WI38 (cell line): Measurements from ENCODE around the gene STK33.

Source experiments
- H3K4me3 ChIP-seq: 2 replicates; pipeline ENCODE4 v1.5.1; 2011; ENCODE audit warnings: low read depth, mild to moderate bottlenecking, control low read depth, low read length
- CTCF ChIP-seq: IDR thresholded peaks from 2 replicates; pipeline ENCODE4 v1.5.1; 2012; ENCODE audit warnings: low read depth, mild to moderate bottlenecking, control low read depth, low read length

Gene STK33

GRCh38 chr11:8613036-8613435 is 19.0 kb upstream of the STK33 start:
- no peak for TF ChIP-seq CTCF
- H3K4me3 ChIP-seq: no peak overlapping the region

GRCh38 chr11:8612522-8612921 is 18.5 kb upstream of the STK33 start:
- no peak overlapping the region for H3K4me3 ChIP-seq
- TF ChIP-seq CTCF: no peak

GRCh38 chr11:8610532-8611116 is 16.6 kb upstream of the STK33 start:
- no peak for TF ChIP-seq CTCF
- no peak overlapping the region for H3K4me3 ChIP-seq

GRCh38 chr11:8608652-8609051 is 14.6 kb upstream of the STK33 start:
- TF ChIP-seq CTCF: no peak
- no peak overlapping the region for H3K4me3 ChIP-seq

DNA sequence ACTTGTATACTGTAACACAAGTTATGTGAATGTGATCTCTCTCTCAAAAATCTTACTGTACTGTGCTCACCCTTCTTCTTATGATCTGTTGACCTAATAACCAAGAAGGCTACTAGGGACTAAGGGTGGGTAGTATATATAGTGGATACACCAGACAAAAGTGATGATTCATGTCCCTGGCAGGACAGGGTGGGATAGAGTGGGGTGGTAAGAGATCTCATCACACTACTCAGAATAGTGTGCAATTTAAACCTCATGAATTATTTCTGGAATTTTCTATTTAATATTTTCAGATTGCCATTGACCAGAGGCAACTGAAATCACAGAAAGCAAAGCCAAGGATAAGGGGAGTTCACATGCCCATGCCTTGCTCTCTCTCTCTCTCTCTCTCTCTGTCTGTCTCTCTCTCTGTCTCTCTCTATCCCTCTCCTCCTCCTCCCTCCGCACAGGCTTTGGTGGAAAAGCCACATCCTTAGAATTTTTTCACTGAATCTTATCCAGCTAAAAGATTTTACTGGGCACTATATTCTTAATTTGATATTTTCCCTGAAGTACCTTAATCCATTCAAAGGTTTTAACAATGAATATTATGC is 12.0 kb upstream of the STK33 start:
- no peak overlapping the region for H3K4me3 ChIP-seq
- no peak for TF ChIP-seq CTCF

GRCh38 chr11:8604078-8604723 is 10.2 kb upstream of the STK33 start:
- no peak overlapping the region for H3K4me3 ChIP-seq
- peak; percentile 65 for TF ChIP-seq CTCF

DNA sequence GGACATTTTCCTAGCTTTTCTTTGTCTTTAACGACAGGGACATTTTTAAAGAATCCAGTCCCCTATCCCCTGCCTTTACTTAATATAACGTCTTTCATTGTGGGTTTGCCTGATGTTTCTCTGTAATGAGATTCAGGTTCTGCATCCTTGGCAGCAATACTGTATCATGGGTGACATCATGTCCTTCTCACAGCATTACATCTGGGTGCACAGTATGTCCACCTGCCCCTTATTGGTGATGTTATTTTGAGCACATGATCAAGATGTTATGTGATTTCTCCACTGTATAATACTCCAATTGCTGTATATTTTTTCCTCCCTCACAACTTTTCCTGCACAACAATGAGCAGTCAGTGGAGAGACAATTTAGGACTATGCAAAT is 9.7 kb upstream of the STK33 start:
- no peak overlapping the region for H3K4me3 ChIP-seq
- TF ChIP-seq CTCF: no peak
